Measurements from ENCODE around the gene PRSS57. TPM values are rescaled to one million over a fixed set of nuclear protein-coding genes. Genes with fewer than 3 reads are reported as not detected.

PRSS57 gene
- total and polyA plus RNA-seq, 2 experiments from 2014 or later, result not detected

DNA sequence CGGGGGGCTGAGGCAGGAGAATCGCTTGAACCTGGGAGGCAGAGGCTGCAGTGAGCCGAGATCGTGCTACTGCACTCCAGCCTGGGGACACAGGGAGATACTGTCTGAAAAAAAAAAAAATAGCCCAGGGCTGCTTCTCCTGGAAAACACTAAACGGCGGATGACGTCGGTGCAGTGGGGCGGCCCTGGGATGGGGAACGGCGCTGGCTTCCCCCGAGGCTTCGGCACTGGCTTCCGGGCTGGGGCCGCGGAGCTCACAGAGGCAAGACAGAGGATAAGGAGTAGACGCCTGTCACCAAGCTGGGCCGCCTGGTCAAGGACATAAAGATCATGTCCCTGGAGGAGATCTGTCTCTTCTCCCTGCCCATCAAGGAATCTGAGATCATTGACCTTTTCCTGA lies 5.0 kb downstream of the PRSS57 start:
- Histone ChIP-seq H3K4me3 (no peak overlapping the region), H3K27me3 (no peaks in the 10 kb centered on the region), H3K9me3 (ENCODE audit: low read depth) (no peaks in the 10 kb centered on the region), H3K27ac (no peak overlapping the region), H3K36me3 (no peaks in the 10 kb centered on the region), H3K4me1 (ENCODE audit: low read depth) (no peaks in the 10 kb centered on the region)
- no peak for DNase-seq (ENCODE audit: low read depth in 1 of 2, low spot score in 1 of 2)
- TF ChIP-seq CTCF (IDR thresholded peaks at IDR 0.05; ENCODE audit: low read depth, low read length), result no peak

GRCh38 chr19:688992-689391 lies 6.3 kb downstream of the PRSS57 start:
- H3K9me3 ChIP-seq (ENCODE audit: low read depth), result no peaks in the 10 kb centered on the region
- no peak overlapping the region for H3K27ac ChIP-seq
- DNase-seq (ENCODE audit: low read depth in 1 of 2, low spot score in 1 of 2), result no peak
- H3K4me3 ChIP-seq, result no peak overlapping the region
- H3K4me1 ChIP-seq (ENCODE audit: low read depth), result no peaks in the 10 kb centered on the region
- H3K27me3 ChIP-seq, result no peaks in the 10 kb centered on the region
- TF ChIP-seq CTCF (IDR thresholded peaks at IDR 0.05; ENCODE audit: low read depth, low read length), result no peak
- H3K36me3 ChIP-seq, result no peaks in the 10 kb centered on the region

DNA sequence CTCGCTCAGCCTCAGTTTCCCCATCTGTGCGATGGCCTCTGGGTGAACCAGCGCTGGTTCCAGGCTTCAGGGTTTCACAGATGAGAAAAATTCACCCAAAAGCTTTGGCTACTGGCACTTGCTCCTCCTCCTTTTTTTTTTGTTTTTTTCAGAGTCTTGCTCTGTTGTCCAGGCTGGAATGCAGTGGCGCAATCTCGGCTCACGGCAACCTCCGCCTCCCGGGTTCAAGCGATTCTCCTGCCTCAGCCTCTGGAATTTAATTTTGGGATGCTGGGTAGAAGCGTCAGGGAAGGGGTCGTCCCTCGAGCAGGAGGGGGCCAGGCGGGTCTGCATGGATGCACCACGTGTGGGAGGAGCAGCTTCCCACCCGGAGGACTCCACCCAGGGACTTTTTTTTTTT lies 7.0 kb downstream of the PRSS57 start:
- Histone ChIP-seq H3K27me3 (no peaks in the 10 kb centered on the region), H3K4me3 (no peak overlapping the region), H3K9me3 (ENCODE audit: low read depth) (no peaks in the 10 kb centered on the region), H3K4me1 (ENCODE audit: low read depth) (no peaks in the 10 kb centered on the region), H3K27ac (no peak overlapping the region), H3K36me3 (no peaks in the 10 kb centered on the region)
- no peak for TF ChIP-seq CTCF (IDR thresholded peaks at IDR 0.05; ENCODE audit: low read depth, low read length)
- DNase-seq (ENCODE audit: low read depth in 1 of 2, low spot score in 1 of 2), result no peak

- H3K9me3 ChIP-seq (ENCODE audit: low read depth), result no peaks in the 10 kb centered on the region
- no peaks in the 10 kb centered on the region for H3K36me3 ChIP-seq
- no peak overlapping the region for H3K4me3 ChIP-seq
- TF ChIP-seq CTCF (IDR thresholded peaks at IDR 0.05; ENCODE audit: low read depth, low read length), result no peak
- DNase-seq (ENCODE audit: low read depth in 1 of 2, low spot score in 1 of 2), result no peak
- no peaks in the 10 kb centered on the region for H3K4me1 ChIP-seq (ENCODE audit: low read depth)
- no peak overlapping the region for H3K27ac ChIP-seq
- H3K27me3 ChIP-seq, result no peaks in the 10 kb centered on the region
These were observed 7.6 kb downstream of the PRSS57 start for GRCh38 chr19:687569-688166.

DNA sequence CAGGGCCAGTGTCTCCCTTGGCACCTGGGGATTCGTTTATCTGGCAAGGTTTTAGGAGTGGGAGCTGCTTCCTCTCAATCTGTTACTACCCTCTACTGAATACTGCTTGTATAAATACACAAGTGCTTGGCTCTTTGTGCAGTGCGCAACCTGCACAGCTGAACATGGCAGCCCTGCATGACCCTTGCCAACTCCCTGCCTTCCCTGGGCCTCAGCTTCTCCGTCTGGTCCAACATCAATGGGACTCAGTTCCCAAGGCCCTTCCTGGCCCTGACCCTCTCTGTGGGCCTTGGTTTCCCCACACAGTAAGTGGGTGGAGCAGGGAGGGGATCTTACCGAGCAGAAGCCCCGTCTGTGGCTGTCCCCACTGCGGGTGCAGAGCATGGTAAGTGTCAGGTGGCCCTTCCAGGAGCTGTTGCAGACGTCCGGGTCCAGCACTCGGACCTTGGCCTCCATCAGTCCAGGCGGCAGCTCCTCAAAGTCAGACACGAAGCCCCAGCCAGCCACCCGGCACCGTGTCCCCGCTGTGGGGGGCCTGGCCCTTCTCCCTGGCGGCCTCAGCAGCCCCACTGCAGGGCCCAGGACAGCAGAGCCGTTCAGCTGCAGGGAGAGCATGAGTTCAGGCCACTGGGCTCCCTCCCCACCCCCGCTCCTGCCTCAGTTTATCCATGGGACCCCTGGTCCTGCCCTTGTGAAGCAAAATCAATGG lies 8.5 kb downstream of the PRSS57 start:
- H3K27me3 ChIP-seq, result no peaks in the 10 kb centered on the region
- H3K4me3 ChIP-seq, result no peak overlapping the region
- H3K36me3 ChIP-seq, result no peaks in the 10 kb centered on the region
- H3K4me1 ChIP-seq (ENCODE audit: low read depth), result no peaks in the 10 kb centered on the region
- no peak overlapping the region for H3K27ac ChIP-seq
- no peak for TF ChIP-seq CTCF (IDR thresholded peaks at IDR 0.05; ENCODE audit: low read depth, low read length)
- DNase-seq (ENCODE audit: low read depth in 1 of 2, low spot score in 1 of 2), result no peak
- H3K9me3 ChIP-seq (ENCODE audit: low read depth), result no peaks in the 10 kb centered on the region
